A549 (cell line): Measurements from ENCODE around the gene PDE7B. TPM values are rescaled to one million over a fixed set of nuclear protein-coding genes. Genes with fewer than 3 reads are reported as not detected.

Experiments
- ATAC-seq, 2 experiments: fragments of 200-7000 bp in 1 of 2; fragments of >200 bp in 1 of 2; cut with Nextera tagmentation in 1 of 2; cut with Tn5 transposase in 1 of 2; 3 replicates each; pipeline versions ENCODE4 v1.8.0 to v1.9.1; 2018 to 2020; ENCODE audit warnings: mild to moderate bottlenecking in 1 of 2, moderate library complexity in 1 of 2
- CTCF ChIA-PET: fragments of 300-600 bp; sonication (Branson Sonifier 250); formaldehyde crosslinking; extraction: SDS; loops from one replicate; lab custom pipeline; 2021; ENCODE audit warnings: antibody characterized with exemption, inconsistent platforms; lab: Yijun Ruan, JAX
- POLR2A ChIA-PET: fragments of 350-600 bp; formaldehyde crosslinking; extraction: SDS; loops from one replicate; lab custom pipeline; 2021; ENCODE audit warnings: antibody characterized with exemption, inconsistent platforms; lab: Yijun Ruan, JAX
- DNase-seq, 2 experiments: peaks; one replicate each; pipeline versions ENCODE4 v3.0.0 to v3.0.0-alpha.2; 2011 to 2016; ENCODE audit warnings: low read depth in 1 of 2, low spot score in 1 of 2
- FAIRE-seq: peaks from 2 replicates; lab custom pipeline; 2011; peaks lifted over from hg19 to GRCh38; lab: Jason Lieb, UNC
- H3K27ac ChIP-seq, 2 experiments: fragments of >200 bp; sonication (Bioruptor Twin); formaldehyde crosslinking; 3 replicates each; pipeline ENCODE4 v1.5.1; 2016 to 2017
- H3K4me1 ChIP-seq: fragments of >200 bp; sonication (Bioruptor Twin); formaldehyde crosslinking; 3 replicates; pipeline ENCODE4 v1.6.1; 2016
- H3K4me2 ChIP-seq: fragments of >200 bp; sonication (Bioruptor Twin); formaldehyde crosslinking; 3 replicates; pipeline ENCODE4 v1.6.1; 2016
- H3K4me3 ChIP-seq: fragments of >200 bp; sonication (Bioruptor Twin); formaldehyde crosslinking; 3 replicates; pipeline ENCODE4 v1.5.1; 2016
- H3K9me3 ChIP-seq: fragments of >200 bp; sonication (Bioruptor Twin); formaldehyde crosslinking; 3 replicates; pipeline ENCODE4 v1.6.1; 2016
- CEBPB ChIP-seq, 2 experiments: fragments of >200 bp in 1 of 2; sonication (Bioruptor Twin) in 1 of 2; formaldehyde crosslinking in 1 of 2; IDR thresholded peaks; 2 replicates each; pipeline ENCODE4 v1.6.1; 2012 to 2016
- CHD2 ChIP-seq: fragments of 150-350 bp; IDR thresholded peaks from 2 replicates; pipeline ENCODE4 v1.6.1; 2014; ENCODE audit warnings: low read length; ENCODE audit not compliant: partially characterized antibody
- CHD4 ChIP-seq: fragments of 200-600 bp; sonication (generic); IDR thresholded peaks from 2 replicates; pipeline ENCODE4 v1.6.1; 2016; ENCODE audit warnings: antibody characterized with exemption, mild to moderate bottlenecking, borderline replicate concordance
- FOSB ChIP-seq: fragments of 250-450 bp; sonication (Bioruptor Pico); IDR thresholded peaks from 2 replicates; pipeline ENCODE4 v1.5.0; 2020; ENCODE audit warnings: mild to moderate bottlenecking, moderate library complexity
- GATA3 ChIP-seq: IDR thresholded peaks from 2 replicates; pipeline ENCODE4 v1.6.1; 2012; ENCODE audit warnings: borderline replicate concordance
- HDAC2 ChIP-seq: fragments of 200-600 bp; sonication (generic); IDR thresholded peaks from 2 replicates; pipeline ENCODE4 v1.6.1; 2016
- HEYL ChIP-seq: fragments of 250-450 bp; sonication (Bioruptor Pico); IDR thresholded peaks from 2 replicates; pipeline ENCODE4 v1.8.0; 2021; ENCODE audit warnings: mild to moderate bottlenecking, moderate library complexity
- JUNB ChIP-seq: fragments of >200 bp; sonication (Bioruptor Twin); formaldehyde crosslinking; IDR thresholded peaks from 2 replicates; pipeline ENCODE4 v1.6.1; 2016
- KDM5A ChIP-seq: fragments of 200-600 bp; sonication (generic); IDR thresholded peaks from 2 replicates; pipeline ENCODE4 v1.6.1; 2016; ENCODE audit warnings: antibody characterized with exemption, mild to moderate bottlenecking
- NPAS2 ChIP-seq: fragments of 250-450 bp; sonication (Bioruptor Pico); IDR thresholded peaks from 2 replicates; pipeline ENCODE4 v1.8.0; 2022; ENCODE audit warnings: mild to moderate bottlenecking, moderate library complexity, borderline replicate concordance
- NR3C1 ChIP-seq: fragments of >200 bp; sonication (Bioruptor Twin); formaldehyde crosslinking; IDR thresholded peaks from 3 replicates; pipeline ENCODE4 v1.6.1; 2017
- POLR2A ChIP-seq: IDR thresholded peaks from 2 replicates; pipeline ENCODE4 v1.6.1; 2012; ENCODE audit warnings: mild to moderate bottlenecking, low read length
- POLR2AphosphoS2 ChIP-seq: conservative IDR thresholded peaks from 2 replicates; pipeline ENCODE4 v1.6.1; 2012; ENCODE audit warnings: low read length, improper control_type of control experiment, inconsistent platforms
- RAD21 ChIP-seq, 2 experiments: fragments of >200 bp in 1 of 2; sonication (Bioruptor Twin) in 1 of 2; formaldehyde crosslinking in 1 of 2; IDR thresholded peaks in 1 of 2; conservative IDR thresholded peaks in 1 of 2; 2 replicates in 1 of 2; 3 replicates in 1 of 2; pipeline ENCODE4 v1.6.1; 2012 to 2018; ENCODE audit warnings: inconsistent platforms in 1 of 2
- RCOR1 ChIP-seq: fragments of 150-350 bp; IDR thresholded peaks from 2 replicates; pipeline ENCODE4 v1.6.1; 2014; ENCODE audit warnings: antibody characterized with exemption, low read length, low read depth
- SREBF2 ChIP-seq: fragments of 450-650 bp; IDR thresholded peaks from 2 replicates; pipeline ENCODE4 v1.6.1; 2014; ENCODE audit warnings: mild to moderate bottlenecking, moderate library complexity
- TFCP2L1 ChIP-seq: fragments of 250-450 bp; sonication (Bioruptor Pico); IDR thresholded peaks from 2 replicates; pipeline ENCODE4 v1.5.0; 2021; ENCODE audit warnings: mild to moderate bottlenecking
- TP53 ChIP-seq: fragments of 250-450 bp; sonication (Bioruptor Pico); IDR thresholded peaks from 2 replicates; pipeline ENCODE4 v1.5.0; 2021; ENCODE audit warnings: mild to moderate bottlenecking, moderate library complexity
- ZNF302 ChIP-seq: fragments of 250-450 bp; sonication (Bioruptor Pico); IDR thresholded peaks from 2 replicates; pipeline ENCODE4 v1.9.0; 2021; ENCODE audit warnings: inconsistent platforms, mild to moderate bottlenecking, moderate library complexity
- WGBS: methylation state at CpG from one replicate; pipeline ENCODE4 v1.1.6; 2017; ENCODE audit errors: missing lambda C conversion rate; 5-methylcytosine and 5-hydroxymethylcytosine counted together
- polyA plus RNA-seq, 4 experiments: library from polyadenylated mRNA; depleted of rRNA in 3 of 4; stranded (reverse); fragments of >200 nt; fragmentation: RNase III in 1 of 4; extraction: RNeasy Plus Mini Kit Qiagen cat#74134 plus additional on column Dnase treatment in 1 of 4; gene quantifications; 2 replicates in 3 of 4; 3 replicates in 1 of 4; pipeline ENCODE4 v1.2.3, GENCODE V29; 2011 to 2017
- TF ChIP-seq, protein P1 (sequence below): fragments of >200 bp; sonication (Bioruptor Twin); formaldehyde crosslinking; IDR thresholded peaks from 2 replicates; pipeline ENCODE4 v1.6.1; 2016
- TF ChIP-seq, protein P2 (sequence below): IDR thresholded peaks from 2 replicates; pipeline ENCODE4 v1.6.1; 2012; ENCODE audit warnings: low read depth, borderline replicate concordance
- TF ChIP-seq, protein P3 (sequence below): fragments of >200 bp; sonication (Bioruptor Twin); formaldehyde crosslinking; IDR thresholded peaks from 3 replicates; pipeline ENCODE4 v1.5.1; 2016
- TF ChIP-seq, protein P4 (sequence below): IDR thresholded peaks from 2 replicates; pipeline ENCODE4 v1.6.1; 2012
- TF ChIP-seq, protein P5 (sequence below): fragments of 250-450 bp; sonication (Bioruptor Pico); IDR thresholded peaks from 2 replicates; pipeline ENCODE4 v1.5.0; 2020; ENCODE audit warnings: low read depth, mild to moderate bottlenecking, moderate library complexity

The PDE7B gene
- polyA plus RNA-seq, 2 of the 4 experiments (the other 2 are of a cell fraction) = 6.6 to 13.8 TPM

DNA sequence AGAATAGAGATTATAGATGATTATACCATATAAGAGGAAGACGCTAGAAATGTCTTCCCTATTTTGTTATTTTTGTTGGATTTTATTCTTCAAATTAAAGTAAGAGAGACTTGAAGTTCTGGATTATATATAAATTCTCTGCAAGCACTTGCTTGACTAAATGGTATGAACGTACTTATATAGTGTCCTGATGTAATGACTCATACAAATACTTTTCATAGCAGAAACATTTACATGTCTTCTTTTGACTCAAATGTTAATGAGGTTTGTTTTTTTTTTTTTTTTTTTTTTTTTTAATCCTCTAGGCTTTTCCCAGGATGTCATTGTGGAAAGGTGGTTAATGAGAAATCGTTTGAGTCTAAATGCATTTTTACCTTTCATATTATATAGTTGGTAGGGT lies 55.0 kb downstream of the PDE7B start (continued):
- TF ChIP-seq, protein P1, sequence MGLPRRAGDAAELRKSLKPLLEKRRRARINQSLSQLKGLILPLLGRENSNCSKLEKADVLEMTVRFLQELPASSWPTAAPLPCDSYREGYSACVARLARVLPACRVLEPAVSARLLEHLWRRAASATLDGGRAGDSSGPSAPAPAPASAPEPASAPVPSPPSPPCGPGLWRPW = no peak
- TF ChIP-seq TFCP2L1 (CRISPR knock-in tag) (no peak), CEBPB (IDR thresholded peaks at IDR 0.05) (no peak), HDAC2 (no peak), JUNB (no peak), NR3C1 (no peak), RAD21 (conservative IDR thresholded peaks at IDR 0.05 in 1 of 2, IDR thresholded peaks at IDR 0.05 in 1 of 2) (no peak), KDM5A (no peak), CHD4 (no peak)
- TF ChIP-seq, all 56 proteins: peak for 0

DNA sequence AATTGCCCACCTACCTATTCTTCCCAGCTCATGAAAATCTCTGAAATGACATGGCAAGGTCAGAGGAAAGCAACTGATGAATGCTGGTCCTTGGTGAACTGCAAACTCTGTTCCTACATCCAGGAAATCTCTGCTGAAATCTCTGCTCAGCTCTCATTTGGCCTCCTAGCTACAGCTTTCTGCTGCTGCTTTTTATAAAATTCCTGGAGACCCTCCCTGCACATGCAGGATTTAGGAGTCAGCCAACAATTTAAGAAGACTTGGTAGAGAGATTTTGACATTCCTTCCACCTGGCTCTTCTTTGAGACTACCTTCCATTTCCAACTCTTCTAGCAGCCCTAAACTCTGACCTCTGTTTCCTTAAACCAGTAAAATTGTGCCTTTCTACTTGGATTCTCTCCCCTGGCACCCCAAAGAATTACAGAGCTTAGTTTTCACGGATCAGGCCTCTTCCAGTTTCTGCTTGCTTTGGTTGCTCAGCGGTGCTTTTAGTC lies 55.5 kb downstream of the PDE7B start:
- CTCF ChIA-PET = interaction anchor here (1.6 kb wide), 1 partner anchor 16 kb away, joined by 3 read pairs; no protein-coding TSS in a partner anchor
- ATAC-seq = no peak
- whole genome bisulfite sequencing = 71% methylated on average over 2 of the region's 2 CpGs

DNA sequence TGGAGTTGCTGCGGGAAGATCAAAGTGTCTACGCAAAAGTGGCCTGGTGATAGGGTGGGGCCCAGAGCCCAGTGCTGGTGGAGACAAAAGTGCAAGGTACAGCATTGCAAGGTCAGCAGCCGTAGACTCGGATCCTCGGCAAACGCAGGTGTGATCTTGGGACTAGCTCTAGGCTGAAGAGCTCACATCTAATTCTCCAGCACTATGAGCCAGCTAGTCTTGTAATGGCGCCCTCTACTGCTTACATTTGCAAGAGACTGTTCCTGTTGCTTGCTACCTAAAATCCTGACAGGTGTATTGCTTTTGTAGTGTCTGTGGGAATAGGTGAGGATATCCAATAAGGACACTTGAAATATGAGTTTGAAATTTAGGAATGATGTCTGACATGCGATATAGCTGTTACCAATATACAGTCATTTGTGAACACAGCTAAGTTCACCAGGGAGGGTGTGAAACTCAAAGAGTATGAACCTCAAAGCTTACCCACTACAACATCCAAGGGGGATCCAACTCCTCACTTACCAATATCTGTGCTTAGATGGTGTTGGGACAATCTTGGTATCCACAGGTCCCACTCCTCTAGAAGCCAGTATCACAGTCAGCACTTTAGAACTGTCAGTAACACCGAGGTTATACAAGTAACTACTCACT lies 58.4 kb downstream of the PDE7B start:
- ChIA-PET CTCF (interaction anchor here (1.0 kb wide), 1 partner anchor 9 kb away, joined by 3 read pairs; no protein-coding TSS in a partner anchor), POLR2A (no interaction called here)
- WGBS = 84% methylated on average over 9 of the region's 9 CpGs
- Histone ChIP-seq H3K4me2 (no peak overlapping the region), H3K9me3 (no peaks in the 10 kb centered on the region), H3K4me1 (peaks cover 18% of the 10 kb centered on the region), H3K4me3 (no peak overlapping the region), H3K27ac (no peak overlapping the region)
- peak; percentile 7 to 51 for DNase-seq
- FAIRE-seq = no peak
- TF ChIP-seq SREBF2 (no peak), ZNF302 (CRISPR knock-in tag) (no peak), POLR2A (no peak), TP53 (CRISPR knock-in tag) (no peak), KDM5A (no peak), RAD21 (conservative IDR thresholded peaks at IDR 0.05 in 1 of 2, IDR thresholded peaks at IDR 0.05 in 1 of 2) (peak in 1 of 2 experiments; percentile 29; a peak in 1 of 5 replicates), GATA3 (no peak)
- TF ChIP-seq, protein P1 = no peak
- TF ChIP-seq, protein P2, sequence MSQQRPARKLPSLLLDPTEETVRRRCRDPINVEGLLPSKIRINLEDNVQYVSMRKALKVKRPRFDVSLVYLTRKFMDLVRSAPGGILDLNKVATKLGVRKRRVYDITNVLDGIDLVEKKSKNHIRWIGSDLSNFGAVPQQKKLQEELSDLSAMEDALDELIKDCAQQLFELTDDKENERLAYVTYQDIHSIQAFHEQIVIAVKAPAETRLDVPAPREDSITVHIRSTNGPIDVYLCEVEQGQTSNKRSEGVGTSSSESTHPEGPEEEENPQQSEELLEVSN = no peak
- TF ChIP-seq, protein P3, sequence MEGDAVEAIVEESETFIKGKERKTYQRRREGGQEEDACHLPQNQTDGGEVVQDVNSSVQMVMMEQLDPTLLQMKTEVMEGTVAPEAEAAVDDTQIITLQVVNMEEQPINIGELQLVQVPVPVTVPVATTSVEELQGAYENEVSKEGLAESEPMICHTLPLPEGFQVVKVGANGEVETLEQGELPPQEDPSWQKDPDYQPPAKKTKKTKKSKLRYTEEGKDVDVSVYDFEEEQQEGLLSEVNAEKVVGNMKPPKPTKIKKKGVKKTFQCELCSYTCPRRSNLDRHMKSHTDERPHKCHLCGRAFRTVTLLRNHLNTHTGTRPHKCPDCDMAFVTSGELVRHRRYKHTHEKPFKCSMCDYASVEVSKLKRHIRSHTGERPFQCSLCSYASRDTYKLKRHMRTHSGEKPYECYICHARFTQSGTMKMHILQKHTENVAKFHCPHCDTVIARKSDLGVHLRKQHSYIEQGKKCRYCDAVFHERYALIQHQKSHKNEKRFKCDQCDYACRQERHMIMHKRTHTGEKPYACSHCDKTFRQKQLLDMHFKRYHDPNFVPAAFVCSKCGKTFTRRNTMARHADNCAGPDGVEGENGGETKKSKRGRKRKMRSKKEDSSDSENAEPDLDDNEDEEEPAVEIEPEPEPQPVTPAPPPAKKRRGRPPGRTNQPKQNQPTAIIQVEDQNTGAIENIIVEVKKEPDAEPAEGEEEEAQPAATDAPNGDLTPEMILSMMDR = peak; percentile 27; the same call in 2 of the 3 replicates
- peak in 1 of 2 experiments; percentile 51; a peak in 3 of 6 replicates for ATAC-seq

More for the DNA sequence above, 55.5 kb downstream of the PDE7B start:
- FAIRE-seq (no peak), DNase-seq (no peak)
- peak overlapping the region in 1 of 2 experiments; percentile 73; a peak in 4 of 6 replicates for H3K27ac ChIP-seq
- peaks cover 27% of the 10 kb centered on the region for H3K4me1 ChIP-seq
- H3K9me3 ChIP-seq = no peaks in the 10 kb centered on the region
- H3K4me2 ChIP-seq = peak overlapping the region; percentile 30; the same call in 2 of the 3 replicates
- TF ChIP-seq RAD21 (conservative IDR thresholded peaks at IDR 0.05 in 1 of 2, IDR thresholded peaks at IDR 0.05 in 1 of 2) = no peak
- TF ChIP-seq NR3C1 = no peak
- TF ChIP-seq HEYL = no peak
- TF ChIP-seq, protein P4, sequence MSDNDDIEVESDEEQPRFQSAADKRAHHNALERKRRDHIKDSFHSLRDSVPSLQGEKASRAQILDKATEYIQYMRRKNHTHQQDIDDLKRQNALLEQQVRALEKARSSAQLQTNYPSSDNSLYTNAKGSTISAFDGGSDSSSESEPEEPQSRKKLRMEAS = no peak
- TF ChIP-seq POLR2AphosphoS2 = no peak
- no peak for TF ChIP-seq FOSB
- TF ChIP-seq, protein P5, sequence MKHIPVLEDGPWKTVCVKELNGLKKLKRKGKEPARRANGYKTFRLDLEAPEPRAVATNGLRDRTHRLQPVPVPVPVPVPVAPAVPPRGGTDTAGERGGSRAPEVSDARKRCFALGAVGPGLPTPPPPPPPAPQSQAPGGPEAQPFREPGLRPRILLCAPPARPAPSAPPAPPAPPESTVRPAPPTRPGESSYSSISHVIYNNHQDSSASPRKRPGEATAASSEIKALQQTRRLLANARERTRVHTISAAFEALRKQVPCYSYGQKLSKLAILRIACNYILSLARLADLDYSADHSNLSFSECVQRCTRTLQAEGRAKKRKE (CRISPR knock-in tag) = no peak
- TF ChIP-seq, protein P2 = no peak
- no peak for TF ChIP-seq NPAS2
- TF ChIP-seq CHD2 = no peak
- TF ChIP-seq, protein P1 = no peak
- TF ChIP-seq RCOR1 = no peak
- no peak overlapping the region for H3K4me3 ChIP-seq
- POLR2A ChIA-PET = no interaction called here
